GM21526 (cell line): ENCODE results near the gene STX19.
"Not testable (repeated sequence)": the region's sequence is repeated elsewhere in the genome, so short reads cannot be mapped to it uniquely, and the experiment has no call there.

Experiments used
- ATAC-seq: cut with Tn5 transposase; IDR thresholded peaks from one replicate; pipeline ENCODE4 v1.9.1; 2021; ENCODE audit warnings: moderate library complexity; ENCODE audit not compliant: unreplicated experiment, low FRiP score

STX19 gene, protein sequence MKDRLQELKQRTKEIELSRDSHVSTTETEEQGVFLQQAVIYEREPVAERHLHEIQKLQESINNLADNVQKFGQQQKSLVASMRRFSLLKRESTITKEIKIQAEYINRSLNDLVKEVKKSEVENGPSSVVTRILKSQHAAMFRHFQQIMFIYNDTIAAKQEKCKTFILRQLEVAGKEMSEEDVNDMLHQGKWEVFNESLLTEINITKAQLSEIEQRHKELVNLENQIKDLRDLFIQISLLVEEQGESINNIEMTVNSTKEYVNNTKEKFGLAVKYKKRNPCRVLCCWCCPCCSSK

DNA sequence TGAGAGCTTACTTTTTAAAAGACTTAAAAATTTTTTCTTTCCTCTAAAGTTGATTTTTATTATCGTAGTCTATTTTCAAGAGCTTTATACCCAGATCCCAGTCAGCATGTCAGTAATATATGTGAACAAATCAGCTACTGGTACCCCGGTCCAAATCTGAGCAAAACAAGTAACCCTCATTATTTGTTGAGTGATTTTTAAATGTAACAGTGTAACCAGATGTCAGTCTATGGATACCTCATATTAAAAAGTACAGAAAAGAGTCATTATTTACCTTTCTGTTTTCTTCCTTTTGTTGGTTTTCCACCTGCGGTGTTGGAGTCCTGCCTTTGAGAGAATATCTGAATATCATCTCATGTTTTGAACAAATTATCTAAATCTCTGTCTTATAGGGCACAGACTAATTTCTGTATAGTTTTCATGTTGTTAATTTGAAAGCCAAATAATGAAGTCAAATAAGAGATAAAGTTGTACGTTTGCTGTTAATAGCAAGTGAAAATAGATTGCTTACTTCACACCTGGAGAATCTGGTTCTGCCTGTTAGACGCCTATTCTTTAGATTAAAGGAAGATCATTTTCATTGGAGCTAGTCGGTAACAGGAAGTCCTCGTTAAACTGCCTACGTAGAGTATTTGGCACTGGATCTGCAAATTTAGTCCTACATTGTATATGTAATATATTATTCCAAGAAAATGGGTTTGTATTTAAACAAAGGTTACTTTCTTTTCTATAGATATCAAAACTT lies at the start of gene STX19:
STX19 (minus strand) TSS at position 505 of the 745 bp plus-strand sequence. CDS start 13,328 bp downstream, outside the sequence.
- ATAC-seq, result no peak

DNA sequence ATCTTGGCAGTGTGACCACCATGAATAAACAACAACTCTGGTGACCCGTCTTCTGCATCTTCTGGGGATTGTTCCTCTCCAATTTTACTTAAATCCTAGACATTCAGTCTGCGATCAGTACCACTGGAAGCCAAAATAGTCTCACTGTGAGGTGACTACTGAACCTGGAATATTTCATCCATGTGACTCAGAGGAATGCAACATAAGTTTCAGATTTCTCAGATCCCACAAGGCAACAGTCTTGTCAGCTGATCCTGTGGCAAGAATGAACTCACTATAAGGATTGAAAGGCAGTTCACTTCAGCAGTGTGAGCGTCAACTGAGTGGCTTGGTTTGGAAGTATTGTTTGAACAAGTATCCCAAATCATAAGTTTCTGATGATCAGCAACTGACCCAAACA lies 47.7 kb upstream of the STX19 start:
- no peak for ATAC-seq

DNA sequence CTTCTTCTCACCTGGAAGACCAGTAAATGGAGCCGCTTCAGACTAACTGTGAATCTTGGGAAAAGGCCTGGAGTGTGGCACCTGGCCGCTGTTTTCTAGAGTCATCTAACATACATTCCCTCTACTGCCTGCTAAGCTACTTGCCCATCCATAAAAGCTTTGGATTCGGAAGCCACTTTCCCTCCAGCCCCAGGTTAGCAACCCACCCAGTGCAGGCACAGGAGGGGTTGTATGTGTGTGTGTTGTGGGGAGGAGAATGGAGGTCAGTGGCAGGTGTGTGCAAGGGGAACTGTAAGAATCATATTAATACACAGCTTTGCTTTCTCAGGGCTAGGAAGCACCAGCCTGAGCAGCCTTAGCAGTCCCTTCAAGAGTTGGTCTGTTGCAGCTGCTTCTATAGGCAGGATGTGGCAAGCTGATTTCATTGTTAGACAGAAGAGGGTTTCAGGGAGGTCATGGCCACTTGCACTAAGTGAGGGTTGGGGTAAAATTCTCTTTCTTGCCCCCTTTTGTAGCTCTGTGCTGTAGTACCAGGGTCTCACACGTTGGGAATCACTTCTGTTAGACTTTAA lies 43.4 kb upstream of the STX19 start:
- peak; percentile 55 for ATAC-seq

DNA sequence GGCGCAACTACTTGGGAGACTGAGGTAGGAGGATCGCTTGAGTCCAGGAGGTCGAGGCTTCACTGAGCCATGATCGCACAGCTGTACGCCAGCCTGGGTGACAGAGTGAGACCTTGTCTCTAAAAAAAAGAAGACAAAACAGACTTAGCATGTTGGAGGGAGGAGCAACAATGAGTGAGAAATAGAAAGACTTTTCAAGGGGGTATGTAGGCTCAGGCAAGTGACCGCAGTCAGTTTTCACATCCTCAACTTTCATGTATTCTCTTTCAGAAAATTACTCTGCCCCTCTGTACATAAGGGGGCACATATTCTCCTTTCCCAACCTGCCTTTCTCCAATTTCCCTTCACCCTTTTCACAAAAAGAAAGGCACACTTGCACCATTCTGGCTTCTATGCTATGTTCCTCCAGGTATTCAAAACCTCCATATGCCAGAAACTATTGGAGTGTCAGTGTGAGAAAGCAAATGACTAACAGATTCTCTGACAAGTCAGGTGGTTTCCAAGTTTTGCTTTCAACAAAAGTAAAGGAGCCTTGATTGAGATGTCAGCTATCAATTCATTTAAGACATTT lies 42.0 kb upstream of the STX19 start:
- ATAC-seq, result peak; percentile 51

DNA sequence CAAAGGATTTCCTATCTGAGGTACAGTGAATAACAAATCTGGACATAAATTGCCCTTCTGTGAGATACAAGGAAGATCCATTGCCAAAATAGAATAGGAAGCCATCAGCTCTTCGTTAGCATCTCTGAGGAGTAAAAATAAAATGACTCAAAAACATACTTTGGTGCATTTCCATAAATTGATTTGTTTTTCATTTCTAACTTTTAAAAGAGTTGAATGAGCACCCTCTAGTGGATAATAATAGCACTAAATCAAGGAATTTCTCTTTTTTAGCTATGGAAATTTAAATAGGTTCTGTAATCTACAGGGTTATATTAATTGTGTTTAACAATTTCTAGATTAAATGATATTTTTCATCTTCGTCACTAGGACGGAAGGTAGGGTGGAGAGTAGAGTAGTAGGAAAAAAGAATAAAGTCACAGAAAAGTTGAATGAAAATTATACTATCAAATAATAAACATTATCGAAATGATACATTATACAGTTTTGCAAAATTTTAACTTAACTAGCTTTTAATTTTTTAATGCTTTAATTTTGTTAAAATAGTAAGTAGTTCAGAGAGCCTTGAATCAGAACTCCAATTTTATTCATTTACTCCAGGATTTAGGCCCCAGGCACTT lies 40.9 kb upstream of the STX19 start:
- ATAC-seq, result no peak

DNA sequence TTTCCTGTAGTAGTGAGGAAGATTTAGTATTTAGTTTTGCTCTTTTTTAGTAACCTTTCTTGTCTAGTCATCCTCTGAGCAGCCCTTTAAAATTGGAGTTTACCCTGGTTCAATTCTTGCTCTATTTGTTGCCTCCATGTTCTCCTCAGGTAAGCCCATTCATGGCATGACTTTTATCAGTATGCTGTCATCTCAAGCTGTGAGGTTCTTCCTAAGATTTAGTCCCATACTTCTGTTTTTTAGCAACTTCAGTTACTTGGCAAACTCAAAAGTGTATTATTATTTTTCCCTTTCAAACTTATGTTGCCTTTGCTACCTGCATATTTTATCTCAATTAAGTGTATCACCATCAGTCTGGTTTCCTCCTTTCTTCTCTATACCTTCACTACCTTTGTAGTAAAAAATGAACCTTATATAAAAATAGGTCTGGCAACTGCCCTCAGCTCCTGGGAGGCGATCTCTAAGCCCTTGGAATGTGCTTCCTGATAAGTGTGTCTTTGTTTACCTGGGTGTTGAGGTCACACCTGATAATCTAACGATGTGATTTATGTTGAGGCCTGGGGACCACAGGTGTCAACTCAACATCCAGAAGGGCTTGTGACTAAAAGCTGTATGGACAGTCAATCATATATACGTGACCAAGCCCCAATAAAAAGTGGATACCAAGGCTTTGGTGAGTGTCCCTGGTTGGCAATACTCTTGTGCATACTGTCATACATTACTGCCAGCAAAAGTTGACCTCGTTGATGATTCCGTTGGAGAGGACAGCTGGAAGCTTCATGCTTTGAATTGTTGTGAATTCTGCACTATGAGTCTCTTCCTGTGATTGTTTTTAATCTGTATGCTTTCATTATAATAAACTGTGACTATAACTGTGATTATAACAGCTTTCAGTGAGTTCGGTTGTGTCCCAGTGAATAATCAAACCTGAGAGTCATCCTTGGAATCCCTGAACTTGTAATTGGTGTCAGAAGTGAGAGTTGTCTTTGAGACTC lies 38.4 kb upstream of the STX19 start:
- ATAC-seq, result no peak

DNA sequence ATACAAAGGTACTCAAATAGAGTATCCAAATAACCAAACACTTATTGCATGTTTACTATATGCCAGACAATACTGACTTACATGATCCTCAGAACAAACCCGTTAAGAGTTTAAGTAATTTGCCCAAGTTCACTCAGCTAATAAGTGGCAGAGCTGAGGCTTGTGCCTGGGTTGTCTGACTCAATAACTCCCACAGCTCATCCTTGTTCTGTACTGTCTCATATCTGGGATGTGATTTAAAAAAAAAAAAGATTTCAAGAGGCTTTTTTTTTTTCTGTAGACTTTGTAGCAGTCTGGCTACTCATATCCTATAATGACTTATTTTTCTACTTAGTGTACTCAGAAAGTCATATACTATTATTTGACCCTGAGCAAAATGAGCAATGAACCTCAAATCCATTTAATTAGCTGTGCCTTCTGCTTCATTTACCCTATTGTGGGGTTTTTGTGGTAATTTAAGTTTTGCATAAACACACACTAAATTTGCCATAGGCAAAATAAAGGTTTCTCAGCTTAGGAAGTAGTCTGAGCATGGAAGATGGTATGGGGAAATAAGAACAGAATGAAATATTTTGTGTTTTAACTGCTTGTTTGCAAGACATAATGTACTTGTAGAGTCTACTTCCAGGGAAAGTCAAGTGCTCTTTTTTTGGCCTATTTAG lies 37.6 kb upstream of the STX19 start:
- ATAC-seq, result no peak

DNA sequence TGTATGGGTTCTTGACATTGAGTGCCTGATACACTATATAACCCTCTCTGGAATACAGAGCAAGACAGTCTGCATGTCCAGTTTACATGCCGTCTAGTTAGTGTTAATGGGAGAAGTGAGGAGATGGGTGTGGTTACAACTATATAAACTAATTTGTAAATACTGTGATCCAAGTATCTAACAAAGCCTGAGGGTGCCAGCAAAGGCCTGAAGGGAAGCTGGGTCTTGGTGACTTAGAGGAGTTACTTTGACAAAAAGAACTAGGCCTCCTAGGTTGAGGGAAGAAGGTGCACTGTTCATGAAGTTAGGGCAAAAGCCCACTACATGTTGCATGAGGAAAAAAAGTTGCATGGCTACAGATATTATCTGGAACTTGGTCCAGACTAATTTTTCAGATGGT lies 36.7 kb upstream of the STX19 start:
- no peak for ATAC-seq

DNA sequence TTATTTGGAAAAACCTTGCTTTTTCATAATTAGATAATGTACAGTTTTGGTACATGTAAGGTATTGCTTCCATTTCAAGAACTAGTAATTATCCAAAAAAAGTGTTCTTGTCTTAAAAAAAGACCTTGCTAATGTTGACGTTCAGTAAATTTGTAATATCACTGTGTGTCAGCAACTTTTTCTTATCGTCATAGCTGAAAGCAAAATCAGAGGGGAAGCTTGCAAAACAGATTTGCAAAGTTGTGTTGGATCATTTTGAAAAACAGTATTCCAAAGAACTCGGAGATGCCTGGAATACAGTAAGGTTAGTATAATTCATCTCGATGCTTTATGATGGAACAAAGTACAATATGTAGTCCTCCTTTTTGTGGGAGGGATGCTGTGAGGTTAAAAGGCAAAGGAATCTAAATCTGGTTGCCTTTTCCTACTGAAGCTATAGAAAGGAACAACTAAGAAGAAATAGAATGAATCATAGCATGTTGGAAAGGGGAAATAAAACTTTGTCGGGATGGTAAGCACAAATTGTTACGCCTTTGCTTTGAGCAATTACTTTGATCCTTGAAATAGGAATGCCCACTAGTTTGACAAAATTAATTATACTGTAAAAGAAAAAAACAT lies 36.0 kb upstream of the STX19 start:
- ATAC-seq, result no peak

DNA sequence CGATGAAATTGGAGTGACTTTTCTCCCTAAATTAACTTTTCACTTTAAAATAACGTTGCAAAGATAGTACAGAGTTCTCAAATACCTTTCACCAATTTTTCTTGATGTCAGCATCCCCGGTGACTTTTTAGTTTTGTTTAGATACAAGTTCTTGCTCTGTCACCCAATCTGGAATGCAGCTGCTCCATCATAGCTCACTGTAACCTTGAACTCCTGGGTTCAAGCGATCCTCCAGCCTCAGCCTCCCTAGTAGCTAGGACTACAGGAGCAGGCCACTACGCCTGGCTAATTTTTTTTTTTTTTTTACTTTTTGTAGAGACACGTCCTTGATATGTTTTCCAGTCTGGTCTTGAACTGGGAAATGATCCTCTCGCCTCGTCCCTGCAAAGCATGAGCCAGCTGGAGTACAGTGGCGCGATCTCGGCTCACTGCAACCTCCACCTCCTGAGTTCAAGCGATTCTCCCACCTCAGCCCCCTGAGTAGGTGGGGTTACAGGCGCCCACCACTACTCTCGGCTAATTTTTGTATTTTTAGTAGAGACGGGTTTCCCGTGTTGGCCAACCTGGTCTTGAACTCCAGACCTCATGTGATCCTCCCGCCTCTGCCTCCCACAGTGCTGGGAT lies 35.2 kb upstream of the STX19 start:
- no peak for ATAC-seq

DNA sequence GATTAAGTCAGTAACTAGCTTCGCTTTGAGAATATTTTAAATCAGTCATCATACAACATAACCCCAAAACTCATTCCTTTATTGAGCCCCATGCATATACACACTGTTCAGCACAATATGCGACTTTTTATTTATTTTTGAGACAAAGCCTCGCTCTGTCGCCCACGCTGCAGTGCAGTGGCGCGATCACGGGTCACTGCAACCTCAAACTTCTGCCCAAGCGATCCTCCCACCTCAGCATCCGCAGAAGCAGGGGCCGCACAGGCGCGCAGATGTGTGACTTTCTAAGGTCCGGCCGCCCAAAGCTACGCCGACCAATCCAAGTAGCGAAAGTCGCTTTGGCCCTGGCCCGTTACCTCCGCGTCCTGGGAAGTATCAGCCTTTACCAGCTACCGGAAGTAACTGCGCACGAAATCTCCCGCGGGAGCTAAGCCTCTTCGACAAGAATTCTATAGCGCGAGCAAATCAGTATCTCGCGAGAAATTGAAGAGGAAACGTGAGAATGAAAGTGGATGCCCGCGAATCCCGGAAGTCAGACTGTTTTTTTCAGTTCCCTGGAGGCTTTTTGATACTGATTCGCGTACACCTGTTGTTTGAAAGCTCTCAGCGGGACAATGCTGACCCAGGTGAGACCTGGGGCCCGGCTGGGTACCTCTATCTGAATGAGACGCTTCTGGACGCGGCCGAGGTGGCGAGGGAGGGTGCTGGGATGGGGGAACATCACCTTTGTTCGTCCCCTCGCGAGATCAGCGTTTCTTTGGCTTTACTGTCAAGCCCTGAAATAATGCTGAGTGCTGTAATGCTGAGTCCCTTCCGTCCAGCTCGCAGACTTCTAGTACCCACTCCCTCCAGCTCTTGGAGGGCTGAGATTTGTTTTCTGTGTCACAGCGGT lies 34.4 kb upstream of the STX19 start, which contains the start of the genes DHFR2 and NSUN3:
DHFR2 (minus strand) TSS at position 404 of the 892 bp plus-strand sequence. CDS start 1,405 bp downstream, outside the sequence.
NSUN3 (plus strand) TSS at position 549 of the 892 bp plus-strand sequence; CDS start at position 615, 66 bp downstream.
- ATAC-seq, result peak; percentile 93

DNA sequence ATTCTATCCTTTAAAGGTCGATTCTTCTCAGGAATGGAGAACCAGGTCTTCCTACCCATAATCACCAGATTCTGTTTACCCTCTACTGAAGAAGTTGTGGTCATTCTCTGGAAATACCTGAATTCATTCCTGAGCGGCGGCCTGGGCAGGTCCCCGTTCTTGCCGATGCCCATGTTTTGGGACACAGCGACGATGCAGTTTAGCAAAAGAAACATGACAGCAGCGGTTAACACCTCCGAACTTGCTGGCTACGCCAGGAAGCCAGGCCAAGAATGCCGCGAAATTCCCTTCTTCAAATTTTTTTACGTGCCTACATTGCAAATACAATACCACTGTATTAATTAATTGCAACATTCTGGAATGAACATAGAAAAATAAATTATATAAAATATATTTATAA lies 32.9 kb upstream of the STX19 start:
- no peak for ATAC-seq

DNA sequence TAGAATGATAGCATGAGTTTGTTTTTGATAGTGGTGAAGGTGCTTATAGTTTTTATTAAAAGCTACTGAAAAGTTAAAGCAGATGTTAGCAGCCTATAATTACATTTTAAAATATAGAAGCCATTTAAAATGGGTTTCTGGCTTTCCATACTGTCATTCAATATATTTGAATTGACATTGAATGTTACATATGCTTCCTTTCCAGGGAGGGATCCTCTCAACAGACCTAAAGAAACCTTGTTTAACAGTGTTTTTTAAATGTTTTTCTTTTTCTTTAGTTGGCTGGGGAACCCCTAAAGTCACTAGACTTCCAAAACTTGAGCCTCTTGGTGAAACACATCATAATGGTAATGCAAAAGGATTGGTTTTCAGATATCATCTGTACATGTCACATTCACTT lies 22.1 kb upstream of the STX19 start:
- ATAC-seq, result no peak

DNA sequence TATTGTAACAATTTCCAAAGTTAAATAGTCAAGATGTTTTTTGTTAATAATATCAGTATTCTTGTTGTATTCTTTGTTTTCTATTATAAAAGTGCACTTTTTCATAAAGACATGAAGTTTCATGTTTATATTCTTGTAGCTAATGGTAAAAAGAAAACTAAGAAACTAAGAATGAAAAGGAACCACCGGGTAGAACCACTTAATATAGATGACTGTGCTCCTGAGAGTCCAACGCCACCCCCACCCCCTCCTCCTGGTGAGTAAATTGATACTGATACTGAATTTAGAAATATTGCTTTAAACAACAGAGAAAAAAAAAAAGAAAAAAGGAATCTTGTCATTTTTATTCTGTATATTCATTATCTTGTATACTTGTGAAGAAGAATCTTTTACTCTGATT lies 20.9 kb upstream of the STX19 start:
- no peak for ATAC-seq

DNA sequence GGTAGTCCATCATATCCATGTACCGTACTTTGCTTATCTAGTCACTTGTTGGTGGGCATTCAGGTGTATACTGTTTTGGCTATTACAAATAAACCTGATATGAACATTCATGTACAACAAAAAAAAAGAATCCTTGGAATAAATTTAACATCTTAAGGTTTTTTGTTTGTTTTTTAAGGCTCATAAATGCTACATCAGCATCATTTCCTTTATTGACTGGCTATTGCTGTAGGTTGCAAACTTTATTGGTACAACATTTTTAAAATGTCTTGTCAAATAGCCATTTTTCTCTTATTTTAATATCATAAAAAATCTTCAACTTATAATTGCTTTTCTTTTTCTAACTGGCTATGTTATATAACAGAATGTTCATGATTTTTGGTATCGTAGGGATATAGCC lies 18.1 kb upstream of the STX19 start:
- no peak for ATAC-seq

DNA sequence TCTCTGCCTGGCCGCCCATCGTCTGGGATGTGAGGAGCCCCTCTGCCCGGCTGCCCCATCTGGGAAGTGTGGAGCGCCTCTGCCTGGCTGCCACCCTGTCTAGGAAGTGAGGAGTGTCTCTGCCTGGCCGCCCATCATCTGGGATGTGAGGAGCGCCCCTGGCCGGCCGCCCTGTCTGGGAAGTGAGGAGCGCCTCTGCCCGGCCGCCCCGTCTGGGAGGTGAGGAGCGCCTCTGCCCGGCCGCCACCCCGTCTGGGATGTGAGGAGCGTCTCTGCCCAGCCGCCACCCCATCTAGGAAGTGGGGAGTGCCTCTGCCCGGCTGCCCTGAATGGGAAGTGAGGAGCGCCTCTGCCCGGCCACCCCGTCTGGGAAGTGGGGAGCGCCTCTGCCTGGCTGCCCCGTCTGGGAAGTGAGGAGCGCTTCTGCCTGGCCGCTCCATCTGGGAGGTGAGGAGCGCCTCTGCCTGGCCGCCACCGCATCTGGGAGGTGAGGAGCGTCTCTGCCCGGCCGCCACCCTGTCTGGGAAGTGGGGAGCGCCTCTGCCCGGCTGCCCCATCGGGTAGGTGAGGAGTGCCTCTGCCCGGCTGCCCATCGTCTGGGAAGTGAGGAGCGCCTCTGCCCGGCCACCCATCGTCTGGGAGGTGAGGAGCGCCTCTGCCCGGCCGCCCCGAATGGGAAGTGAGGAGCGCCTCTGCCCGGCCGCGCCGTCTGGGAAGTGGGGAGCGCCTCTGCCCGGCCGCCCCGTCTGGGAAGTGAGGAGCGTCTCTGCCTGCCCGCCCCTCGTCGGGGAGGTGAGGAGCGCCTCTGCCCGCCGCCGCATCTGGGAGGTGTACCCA lies 15.9 kb upstream of the STX19 start:
- ATAC-seq, result not testable (repeated sequence)
